NCI-H146 treated with DMSO at 0.1 percent for 48 hours (cell line): ENCODE data around the gene RPL3.

Source experiments
- DNase-seq: peaks from one replicate; lab custom pipeline; 2025; ENCODE audit not compliant: unreplicated experiment; lab: John Stamatoyannopoulos, UW

RPL3 gene

GRCh38 chr22:39265143-39265886, 54.1 kb downstream of the RPL3 start:
- no peak for DNase-seq

DNA sequence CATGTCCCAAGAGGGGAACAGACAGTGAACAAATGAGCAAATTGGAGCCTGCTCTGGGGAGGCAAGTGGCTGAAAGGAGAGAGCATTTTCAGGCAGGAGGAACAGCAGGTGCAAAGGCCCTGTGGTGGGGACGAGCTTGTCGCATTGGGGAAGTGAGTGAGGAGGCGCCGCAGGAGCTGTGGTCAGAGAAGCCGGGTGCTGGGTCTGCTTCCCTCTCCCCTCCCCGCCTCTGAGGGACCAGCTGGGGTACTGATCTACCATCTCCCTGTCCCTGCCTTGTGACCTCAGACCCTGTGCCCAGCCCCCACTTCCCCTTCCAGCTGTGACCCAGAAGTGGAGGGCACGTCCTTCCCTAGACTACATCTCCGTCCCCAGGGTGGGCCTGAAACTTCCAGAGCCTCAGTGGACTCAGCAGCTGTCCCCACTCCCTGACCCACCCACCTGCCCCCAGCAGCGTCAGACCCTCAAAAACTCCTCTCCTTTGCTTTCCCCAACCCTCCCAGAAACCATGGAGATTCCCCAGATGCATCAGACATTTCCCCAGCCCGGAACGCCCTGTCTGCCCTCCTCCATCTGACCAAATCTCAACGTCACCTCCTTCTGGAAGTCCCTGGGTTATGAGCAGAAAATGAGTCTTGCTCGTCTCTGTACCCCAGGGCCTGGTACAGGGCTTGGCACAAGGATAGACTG, 54.9 kb downstream of the RPL3 start:
- DNase-seq = no peak

- DNase-seq = no peak
These were observed 55.6 kb downstream of the RPL3 start for GRCh38 chr22:39263626-39264348.
